Suppressor macrophage treated with lipopolysaccharide for 4 hours (primary cell): ENCODE measurements around the gene OPN4.

ENCODE experiments used
- DNase-seq: peaks from one replicate; pipeline ENCODE4 v3.0.0-alpha.2; 2020

Gene OPN4

DNA sequence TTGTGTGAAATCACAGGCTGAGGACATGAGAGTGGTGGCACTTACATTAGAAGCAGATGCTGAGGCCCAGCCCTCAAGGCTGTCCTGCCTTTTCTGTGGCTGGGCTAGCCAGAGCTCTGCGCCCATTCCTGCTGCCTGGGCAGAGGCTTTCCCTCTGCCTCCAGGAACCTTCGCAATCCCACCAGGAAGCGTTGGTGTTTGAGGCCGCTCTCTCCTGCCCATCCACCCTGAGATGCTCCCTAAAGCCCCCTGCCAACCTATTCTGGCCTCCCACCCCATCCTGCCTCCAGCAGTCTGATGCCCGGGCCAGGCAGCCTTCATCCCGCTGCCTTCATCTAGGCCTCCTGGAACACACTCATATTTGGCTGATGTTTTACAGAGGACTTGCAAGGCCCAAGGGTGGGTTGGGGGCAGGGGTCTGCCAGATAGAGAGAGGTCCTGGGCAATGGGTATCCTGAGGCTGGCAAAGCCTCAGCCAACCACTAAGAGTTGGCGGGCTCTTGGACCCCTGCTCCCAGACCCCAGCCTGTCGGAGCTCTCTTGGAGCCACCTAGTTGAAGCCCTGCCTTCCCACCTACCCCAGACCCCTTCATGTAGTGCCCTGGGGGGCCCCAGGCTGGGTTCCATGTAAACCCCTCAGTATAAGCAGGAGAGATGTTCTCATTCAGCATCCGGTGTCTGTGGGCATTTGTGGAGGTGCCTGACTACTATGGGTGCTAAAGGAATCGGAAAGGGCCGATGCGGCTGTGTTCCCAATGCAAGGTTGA lies 46.7 kb downstream of the OPN4 start:
- DNase-seq: no peak

- no peak for DNase-seq
Observed at GRCh38 chr10:86703176-86703575, 48.8 kb downstream of the OPN4 start.

DNA sequence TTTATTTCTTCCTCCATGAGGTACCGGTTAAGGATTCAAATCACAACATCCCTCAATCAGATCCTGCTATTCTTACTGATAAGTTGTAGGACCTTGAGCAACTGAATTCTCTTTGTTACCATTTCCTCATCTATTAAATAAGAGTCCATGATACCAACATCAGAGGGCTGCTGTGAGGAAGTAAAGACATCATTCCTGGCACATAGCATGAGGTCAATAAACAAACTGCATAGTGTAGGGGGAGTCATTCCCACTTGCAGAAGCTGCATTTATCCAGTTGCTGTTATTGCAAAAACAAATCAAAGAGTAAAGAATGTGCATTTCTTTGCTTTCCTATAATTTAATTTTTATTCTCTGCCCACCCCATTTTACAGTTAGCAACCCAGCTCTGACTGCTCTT lies 50.8 kb downstream of the OPN4 start:
- DNase-seq: no peak

DNA sequence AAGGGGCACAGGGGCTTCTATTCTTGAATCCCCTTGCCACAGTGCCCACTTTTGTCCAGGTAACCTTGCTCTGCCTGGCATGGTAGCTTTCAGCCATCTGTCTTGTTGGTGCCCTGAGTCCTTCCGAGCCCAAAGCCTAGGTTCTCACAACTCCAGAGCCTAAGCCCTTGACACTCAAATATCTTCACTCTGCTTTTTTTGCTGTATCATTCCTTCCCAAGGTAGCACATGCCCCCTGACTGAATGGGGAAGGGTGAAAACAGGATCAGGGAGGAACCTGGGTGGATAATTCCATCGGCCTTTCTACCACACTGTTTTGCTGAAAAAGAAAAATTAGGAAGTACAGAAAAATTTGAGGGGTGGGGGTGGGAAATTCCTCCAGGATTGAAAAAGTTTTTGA lies 51.6 kb downstream of the OPN4 start:
- no peak for DNase-seq

- DNase-seq: no peak
Observed at GRCh38 chr10:86706401-86706841, 52.1 kb downstream of the OPN4 start.

- DNase-seq: no peak
Observed at GRCh38 chr10:86706977-86707376, 52.6 kb downstream of the OPN4 start.

DNA sequence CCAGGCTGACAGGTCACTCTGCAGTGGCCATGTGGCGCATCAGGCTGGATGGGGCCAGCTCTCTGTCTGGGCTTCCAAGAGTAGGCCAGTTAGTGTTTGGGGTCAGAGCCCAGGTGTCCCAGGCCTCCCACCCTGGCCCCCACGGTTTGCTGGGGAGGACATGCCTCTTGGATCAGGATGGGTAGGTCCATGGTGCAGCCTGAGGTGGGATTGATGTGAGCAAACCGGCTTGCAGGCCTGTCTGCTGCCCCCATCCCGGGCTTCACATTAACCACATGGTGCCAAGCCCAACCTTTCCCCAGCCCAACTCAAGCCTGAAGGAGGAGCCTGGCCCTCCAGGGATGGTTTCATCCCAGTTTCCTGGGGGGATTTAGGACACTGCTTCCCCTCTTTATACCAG lies 53.2 kb downstream of the OPN4 start:
- DNase-seq: no peak

DNA sequence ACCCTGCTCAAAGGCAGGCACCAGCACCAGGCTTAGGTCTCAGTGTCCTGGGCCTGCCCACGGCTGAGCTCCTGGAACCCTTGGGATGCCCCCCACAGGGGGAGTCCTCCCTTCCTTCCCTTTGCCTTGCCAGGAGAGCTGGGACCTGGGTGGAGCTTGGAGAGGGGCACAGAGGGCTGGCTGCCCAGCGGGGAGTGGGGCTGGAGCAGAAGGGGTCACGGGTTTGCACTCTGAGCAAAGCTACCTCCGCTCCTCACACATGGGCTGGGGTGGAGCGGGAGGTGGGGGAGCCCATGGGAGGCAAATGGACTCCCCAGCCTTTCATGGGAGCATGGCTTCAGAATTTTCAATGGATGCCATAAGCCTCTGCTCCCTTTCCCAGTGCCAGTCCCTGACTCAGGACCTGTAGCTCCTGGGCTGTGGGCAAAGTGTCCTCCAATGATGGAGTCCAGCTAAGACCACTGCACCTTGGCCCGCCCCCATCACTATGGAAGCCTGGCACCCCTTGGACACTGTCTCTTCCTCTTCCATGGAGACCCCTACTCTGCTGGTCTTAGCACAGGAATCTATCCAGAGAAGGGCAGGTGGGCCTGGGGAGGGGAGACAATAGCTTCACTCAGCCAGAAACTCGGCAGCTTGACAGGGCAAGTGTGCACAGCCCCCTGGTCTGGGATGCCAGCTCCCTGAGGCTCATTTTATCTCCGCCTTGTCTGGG lies 53.9 kb downstream of the OPN4 start:
- no peak for DNase-seq

DNA sequence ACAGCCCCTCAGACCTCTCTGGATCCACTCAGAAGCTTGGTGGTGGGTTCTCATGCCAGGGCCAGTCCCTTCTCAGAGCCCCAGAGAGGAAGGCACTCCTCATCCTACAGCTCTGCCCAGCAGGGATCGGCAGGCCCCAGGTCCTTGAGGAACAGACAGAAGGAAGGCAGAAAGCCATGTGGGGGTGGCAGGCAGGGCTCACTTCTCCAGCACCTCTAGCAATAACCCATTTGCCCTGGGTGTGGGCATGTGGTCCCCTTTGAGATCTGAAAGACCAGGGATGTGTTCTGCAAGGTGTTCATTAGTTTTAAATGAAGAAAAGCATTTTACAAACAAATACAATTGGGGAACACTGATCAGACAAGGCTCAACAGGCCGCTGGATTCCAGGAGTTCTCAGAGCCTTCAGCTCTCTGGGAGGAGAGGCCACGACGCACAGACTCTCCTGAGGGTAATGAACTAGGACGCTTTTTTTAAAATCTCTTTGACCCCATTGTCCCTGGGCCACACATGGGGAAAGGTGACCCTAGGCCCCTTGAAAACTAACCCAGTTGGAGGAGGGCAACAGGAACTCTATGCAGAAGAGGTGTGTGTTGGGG lies 54.5 kb downstream of the OPN4 start:
- no peak for DNase-seq

DNA sequence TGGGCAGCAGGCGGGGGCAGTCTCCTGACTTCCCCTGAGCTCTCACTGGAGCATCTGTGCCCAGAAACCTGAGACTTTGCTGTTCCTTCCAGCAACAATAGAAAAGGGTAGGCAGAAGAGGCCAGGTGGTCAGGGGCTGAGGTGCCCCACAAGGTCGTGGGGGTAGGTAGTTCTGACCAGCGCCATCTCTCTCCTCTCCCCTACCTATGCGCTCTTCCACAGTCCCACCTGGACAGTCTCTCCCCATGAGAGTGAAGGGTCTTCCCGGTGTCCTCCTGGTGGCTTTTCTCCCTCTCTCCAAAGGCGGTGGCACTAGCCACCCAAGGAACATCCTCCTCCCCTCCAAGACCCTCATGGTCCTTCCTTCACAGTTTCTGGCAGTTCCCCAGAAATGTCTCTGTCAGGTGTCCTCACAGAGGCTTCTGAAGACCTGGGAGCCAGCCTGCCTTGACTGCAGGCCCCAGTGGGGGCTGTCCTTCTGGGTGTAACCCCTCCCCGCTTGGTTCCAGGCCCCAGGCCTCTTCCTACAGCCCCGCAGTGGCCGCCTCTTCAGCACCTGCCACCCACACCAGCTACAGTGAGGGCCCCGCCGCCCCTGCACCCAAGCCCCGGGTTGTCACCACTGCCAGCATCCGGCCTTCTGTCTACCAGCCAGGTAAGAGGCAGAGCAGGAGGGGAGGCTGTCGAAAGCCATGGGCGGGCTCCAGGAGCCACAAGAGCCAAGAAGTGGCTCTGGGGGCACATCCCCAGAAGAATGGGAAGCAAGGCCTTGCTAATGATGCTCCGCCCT lies 55.2 kb downstream of the OPN4 start:
- DNase-seq: no peak

- DNase-seq: peak; percentile 94
Observed at GRCh38 chr10:86710987-86711512, 56.7 kb downstream of the OPN4 start.

DNA sequence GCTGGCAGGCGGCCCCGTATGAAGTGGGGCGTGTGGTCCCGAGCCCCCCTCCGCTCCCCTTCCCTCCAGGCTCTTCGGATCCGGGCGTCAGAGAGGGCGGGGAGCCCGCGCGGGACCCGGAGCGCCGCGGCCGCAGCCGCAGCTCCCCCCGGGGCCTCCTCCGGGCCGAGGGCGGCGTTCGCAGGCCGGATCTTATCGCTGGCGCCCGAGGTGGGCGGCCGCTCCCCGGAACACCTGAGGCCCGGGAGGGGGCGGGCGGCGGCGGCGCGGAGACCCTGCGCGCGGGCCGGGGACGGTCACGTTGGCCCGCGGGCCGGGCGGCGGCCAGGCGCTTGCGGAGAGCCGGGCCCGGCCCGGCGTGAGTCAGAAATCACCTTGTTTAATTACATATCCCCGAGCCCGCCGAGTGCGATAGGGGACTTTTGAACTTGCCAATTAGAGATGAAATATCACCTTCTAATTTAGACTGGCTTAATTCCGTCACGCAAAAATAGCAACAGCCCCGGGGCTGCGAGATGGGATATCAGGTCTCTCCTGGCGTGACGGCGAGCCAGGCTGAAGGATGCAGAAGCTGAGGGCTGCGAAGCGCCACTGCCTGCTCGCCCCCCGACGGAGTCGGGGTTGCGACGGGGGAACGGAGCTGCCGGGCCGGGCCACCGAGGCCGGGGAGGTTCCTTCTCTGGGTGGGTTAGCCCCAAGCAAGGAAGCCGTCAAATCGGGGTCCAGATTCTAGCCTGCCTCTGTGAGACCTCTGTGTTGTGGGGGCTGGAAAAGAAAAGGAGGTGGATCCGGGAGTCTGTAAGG lies 57.4 kb downstream of the OPN4 start:
- peak; percentile 27 for DNase-seq

DNA sequence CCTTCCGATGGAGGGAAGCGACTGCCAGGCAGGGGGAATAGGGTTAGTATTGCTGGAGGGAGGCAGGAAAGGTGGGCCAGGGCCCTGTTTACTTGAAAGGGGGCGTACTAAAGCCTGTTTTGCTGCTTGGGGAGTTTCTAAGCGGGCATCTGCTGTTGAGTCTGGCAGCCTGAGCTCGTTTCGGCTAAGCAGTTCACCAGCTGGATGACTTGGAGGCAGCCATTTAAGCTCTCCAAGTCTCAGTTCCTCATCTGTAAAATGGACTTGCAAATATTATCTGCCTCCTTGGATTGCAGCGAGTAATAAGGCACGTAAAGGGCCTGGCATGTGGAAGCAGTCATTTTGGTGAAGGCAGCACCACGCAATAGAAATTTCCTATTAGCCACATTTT lies 58.0 kb downstream of the OPN4 start:
- peak; percentile 22 for DNase-seq

- no peak for DNase-seq
Observed at GRCh38 chr10:86715156-86715795, 60.9 kb downstream of the OPN4 start.

- DNase-seq: no peak
Observed at GRCh38 chr10:86715836-86716235, 61.5 kb downstream of the OPN4 start.
